ENCODE measurements around the gene GNAO1. TPM values are rescaled to one million over a fixed set of nuclear protein-coding genes. Genes with fewer than 3 reads are reported as not detected.

Gene GNAO1
- polyA plus RNA-seq, 1 of the 3 experiments (the other 2 are of a cell fraction), result 0.30 TPM

DNA sequence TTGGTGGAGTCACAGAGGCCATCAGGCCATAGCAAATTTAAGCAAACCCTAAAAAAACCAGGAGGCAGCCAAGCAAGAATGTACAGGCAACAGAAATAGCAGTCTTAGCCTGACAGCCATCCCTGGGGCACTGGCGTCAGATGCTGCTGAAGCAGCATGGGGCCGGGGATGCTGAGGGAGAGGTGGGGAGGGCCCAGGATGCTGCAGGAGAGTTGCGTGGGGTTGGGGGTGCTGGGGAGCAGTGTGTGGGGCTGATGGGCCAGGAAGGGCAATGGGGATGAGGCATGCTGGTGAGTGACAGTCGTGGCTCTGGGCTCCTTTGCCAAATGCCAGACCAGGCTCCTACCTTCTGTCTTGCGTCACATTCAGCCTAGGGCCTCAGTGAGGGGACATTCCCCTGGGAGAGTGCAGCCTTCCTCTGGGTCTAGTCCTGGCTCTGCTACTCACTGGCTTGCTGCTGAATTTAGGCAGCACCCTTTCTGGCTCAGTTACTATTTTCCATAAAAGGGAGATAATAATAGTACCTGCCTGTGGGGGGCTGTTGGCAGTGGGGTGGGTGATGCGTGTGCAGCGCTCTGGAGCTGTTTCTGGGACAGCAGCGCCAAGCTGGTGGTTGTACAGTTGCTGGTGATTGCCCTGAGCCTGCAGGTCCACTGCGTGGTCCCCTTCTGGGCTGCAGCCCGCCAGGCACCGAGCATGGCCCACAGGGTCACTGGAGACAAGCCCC, 146.0 kb downstream of the GNAO1 start (continued):
- TF ChIP-seq, protein P1, sequence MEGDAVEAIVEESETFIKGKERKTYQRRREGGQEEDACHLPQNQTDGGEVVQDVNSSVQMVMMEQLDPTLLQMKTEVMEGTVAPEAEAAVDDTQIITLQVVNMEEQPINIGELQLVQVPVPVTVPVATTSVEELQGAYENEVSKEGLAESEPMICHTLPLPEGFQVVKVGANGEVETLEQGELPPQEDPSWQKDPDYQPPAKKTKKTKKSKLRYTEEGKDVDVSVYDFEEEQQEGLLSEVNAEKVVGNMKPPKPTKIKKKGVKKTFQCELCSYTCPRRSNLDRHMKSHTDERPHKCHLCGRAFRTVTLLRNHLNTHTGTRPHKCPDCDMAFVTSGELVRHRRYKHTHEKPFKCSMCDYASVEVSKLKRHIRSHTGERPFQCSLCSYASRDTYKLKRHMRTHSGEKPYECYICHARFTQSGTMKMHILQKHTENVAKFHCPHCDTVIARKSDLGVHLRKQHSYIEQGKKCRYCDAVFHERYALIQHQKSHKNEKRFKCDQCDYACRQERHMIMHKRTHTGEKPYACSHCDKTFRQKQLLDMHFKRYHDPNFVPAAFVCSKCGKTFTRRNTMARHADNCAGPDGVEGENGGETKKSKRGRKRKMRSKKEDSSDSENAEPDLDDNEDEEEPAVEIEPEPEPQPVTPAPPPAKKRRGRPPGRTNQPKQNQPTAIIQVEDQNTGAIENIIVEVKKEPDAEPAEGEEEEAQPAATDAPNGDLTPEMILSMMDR (IDR thresholded peaks at IDR 0.05), result no peak
- TF ChIP-seq NFIC (IDR thresholded peaks at IDR 0.05; ENCODE audit: borderline replicate concordance), result no peak

DNA sequence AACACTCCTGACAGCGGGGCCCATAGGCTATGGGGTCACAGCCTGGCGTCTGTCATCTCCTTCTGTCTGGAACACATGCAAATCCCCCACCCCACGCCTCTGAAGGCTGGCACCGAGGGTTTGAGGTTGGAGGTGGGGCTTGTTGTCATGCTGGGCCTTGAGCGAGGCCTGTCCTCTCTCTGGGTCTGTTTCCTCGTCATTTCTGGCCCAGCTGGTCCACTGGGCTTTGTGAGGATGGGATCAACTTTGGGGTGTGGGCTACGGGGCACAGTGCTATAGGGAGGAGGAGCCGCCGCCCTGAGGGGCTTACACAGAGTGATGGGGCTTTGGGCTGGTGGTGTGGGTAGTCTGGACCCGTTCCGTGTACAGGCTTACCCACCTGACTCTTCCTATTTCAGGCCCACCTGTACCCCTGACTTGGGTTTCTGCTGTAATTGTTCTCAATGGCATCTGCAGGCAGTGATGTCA, 146.6 kb downstream of the GNAO1 start:
- H3K9me2 ChIP-seq, result no peaks in the 10 kb centered on the region
- H3K4me3 ChIP-seq (ENCODE audit: low read depth in 2 of 2, low read length in 1 of 2), result no peak overlapping the region
- H2AFZ ChIP-seq (ENCODE audit: low read depth), result no peak overlapping the region
- no peak overlapping the region for H3K4me2 ChIP-seq
- WGBS (ENCODE audit: low lambda C conversion rate), result 57% methylated on average over 8 of the region's 11 CpGs
- no peaks in the 10 kb centered on the region for H3K9me3 ChIP-seq
- H3K27me3 ChIP-seq (ENCODE audit: insufficient read depth), result no peaks in the 10 kb centered on the region
- H4K20me1 ChIP-seq (ENCODE audit: insufficient read depth), result no peaks in the 10 kb centered on the region
- TF ChIP-seq NRF1 (IDR thresholded peaks at IDR 0.05; ENCODE audit: low read depth, low read length), result no peak
- TF ChIP-seq, protein P2, sequence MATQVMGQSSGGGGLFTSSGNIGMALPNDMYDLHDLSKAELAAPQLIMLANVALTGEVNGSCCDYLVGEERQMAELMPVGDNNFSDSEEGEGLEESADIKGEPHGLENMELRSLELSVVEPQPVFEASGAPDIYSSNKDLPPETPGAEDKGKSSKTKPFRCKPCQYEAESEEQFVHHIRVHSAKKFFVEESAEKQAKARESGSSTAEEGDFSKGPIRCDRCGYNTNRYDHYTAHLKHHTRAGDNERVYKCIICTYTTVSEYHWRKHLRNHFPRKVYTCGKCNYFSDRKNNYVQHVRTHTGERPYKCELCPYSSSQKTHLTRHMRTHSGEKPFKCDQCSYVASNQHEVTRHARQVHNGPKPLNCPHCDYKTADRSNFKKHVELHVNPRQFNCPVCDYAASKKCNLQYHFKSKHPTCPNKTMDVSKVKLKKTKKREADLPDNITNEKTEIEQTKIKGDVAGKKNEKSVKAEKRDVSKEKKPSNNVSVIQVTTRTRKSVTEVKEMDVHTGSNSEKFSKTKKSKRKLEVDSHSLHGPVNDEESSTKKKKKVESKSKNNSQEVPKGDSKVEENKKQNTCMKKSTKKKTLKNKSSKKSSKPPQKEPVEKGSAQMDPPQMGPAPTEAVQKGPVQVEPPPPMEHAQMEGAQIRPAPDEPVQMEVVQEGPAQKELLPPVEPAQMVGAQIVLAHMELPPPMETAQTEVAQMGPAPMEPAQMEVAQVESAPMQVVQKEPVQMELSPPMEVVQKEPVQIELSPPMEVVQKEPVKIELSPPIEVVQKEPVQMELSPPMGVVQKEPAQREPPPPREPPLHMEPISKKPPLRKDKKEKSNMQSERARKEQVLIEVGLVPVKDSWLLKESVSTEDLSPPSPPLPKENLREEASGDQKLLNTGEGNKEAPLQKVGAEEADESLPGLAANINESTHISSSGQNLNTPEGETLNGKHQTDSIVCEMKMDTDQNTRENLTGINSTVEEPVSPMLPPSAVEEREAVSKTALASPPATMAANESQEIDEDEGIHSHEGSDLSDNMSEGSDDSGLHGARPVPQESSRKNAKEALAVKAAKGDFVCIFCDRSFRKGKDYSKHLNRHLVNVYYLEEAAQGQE (IDR thresholded peaks at IDR 0.05; ENCODE audit: low read depth, low read length), result no peak
- no peak for TF ChIP-seq TCF12 (IDR thresholded peaks at IDR 0.05)
- TF ChIP-seq NFIC (IDR thresholded peaks at IDR 0.05; ENCODE audit: borderline replicate concordance), result no peak
- TF ChIP-seq, protein P1 (IDR thresholded peaks at IDR 0.05), result no peak
- no peak for TF ChIP-seq EZH2phosphoT487 (IDR thresholded peaks at IDR 0.05; ENCODE audit: borderline replicate concordance, low read depth)
- no peak for TF ChIP-seq TEAD4 (IDR thresholded peaks at IDR 0.05; ENCODE audit: borderline replicate concordance, insufficient read depth)
- TF ChIP-seq FOSL2 (IDR thresholded peaks at IDR 0.05; ENCODE audit: borderline replicate concordance, low read depth), result no peak
- TF ChIP-seq POLR2AphosphoS5 (IDR thresholded peaks at IDR 0.05; ENCODE audit: low read depth, low read length), result no peak
- no peak for TF ChIP-seq SMC3 (IDR thresholded peaks at IDR 0.05; ENCODE audit: low read depth, low read length)
- no peak for TF ChIP-seq CHD2 (IDR thresholded peaks at IDR 0.05; ENCODE audit: low read length, partially characterized antibody)
- TF ChIP-seq YY1 (IDR thresholded peaks at IDR 0.05; ENCODE audit: low read depth), result no peak
- no peak for TF ChIP-seq FOXJ3 (CRISPR knock-in tag; IDR thresholded peaks at IDR 0.05)
- no peak for TF ChIP-seq GABPA (IDR thresholded peaks at IDR 0.05; ENCODE audit: low read depth)
- TF ChIP-seq, protein P3, sequence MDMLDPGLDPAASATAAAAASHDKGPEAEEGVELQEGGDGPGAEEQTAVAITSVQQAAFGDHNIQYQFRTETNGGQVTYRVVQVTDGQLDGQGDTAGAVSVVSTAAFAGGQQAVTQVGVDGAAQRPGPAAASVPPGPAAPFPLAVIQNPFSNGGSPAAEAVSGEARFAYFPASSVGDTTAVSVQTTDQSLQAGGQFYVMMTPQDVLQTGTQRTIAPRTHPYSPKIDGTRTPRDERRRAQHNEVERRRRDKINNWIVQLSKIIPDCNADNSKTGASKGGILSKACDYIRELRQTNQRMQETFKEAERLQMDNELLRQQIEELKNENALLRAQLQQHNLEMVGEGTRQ (IDR thresholded peaks at IDR 0.05; ENCODE audit: borderline replicate concordance, low read depth, low read length), result no peak
- POLR2A ChIA-PET, result no interaction called here
- peaks cover 0 to 13% of the 10 kb centered on the region in 2 experiments; a peak in 1 of 4 replicates for H3K4me1 ChIP-seq (ENCODE audit: control insufficient read depth in 1 of 2, insufficient read depth in 2 of 2, low read depth in 1 of 2, low read length in 1 of 2)
- DNase-seq, result no peak
- no peak overlapping the region for H3K27ac ChIP-seq (ENCODE audit: low read depth in 2 of 2, low read length in 1 of 2)
- H3K79me2 ChIP-seq (ENCODE audit: insufficient read depth), result no peaks in the 10 kb centered on the region
- CTCF ChIA-PET, result interaction anchor here (3.2 to 3.5 kb wide), 2 partner anchors 19 kb away, joined by 10 to 14 read pairs; no protein-coding TSS in a partner anchor
- H3F3A ChIP-seq (replicated peaks; ENCODE audit: insufficient read depth), result no peaks in the 10 kb centered on the region
- H3K36me3 ChIP-seq (replicated peaks in 1 of 2; ENCODE audit: control insufficient read depth in 1 of 2, insufficient read depth in 2 of 2, low read length in 1 of 2), result no peaks in the 10 kb centered on the region
- H3K9ac ChIP-seq, result no peak overlapping the region
